Mesendoderm (in vitro differentiated cells): Measurements from ENCODE around the gene FXYD7.

Experiments
- DNase-seq: peaks from one replicate; pipeline ENCODE4 v3.0.0; 2013
- H2AK5ac ChIP-seq: 2 replicates; pipeline ENCODE4 v1.6.1; 2013; ENCODE audit warnings: low read length, inconsistent platforms
- H2BK120ac ChIP-seq: 2 replicates; pipeline ENCODE4 v1.6.1; 2013; ENCODE audit warnings: low read depth, mild to moderate bottlenecking, low read length, moderate library complexity, mixed read lengths
- H2BK15ac ChIP-seq: replicated peaks from 2 replicates; pipeline ENCODE4 v1.6.1; 2013; ENCODE audit warnings: low read depth, mild to moderate bottlenecking, moderate library complexity
- H2BK5ac ChIP-seq: 2 replicates; pipeline ENCODE4 v1.6.1; 2013; ENCODE audit warnings: low read length, inconsistent platforms
- H3K18ac ChIP-seq: 2 replicates; pipeline ENCODE4 v1.6.1; 2013; ENCODE audit warnings: mild to moderate bottlenecking, low read length, mixed read lengths
- H3K23ac ChIP-seq: one replicate; pipeline ENCODE4 v1.6.1; 2013; ENCODE audit warnings: low read length
- H3K27ac ChIP-seq: 2 replicates; pipeline ENCODE4 v1.5.1; 2013; ENCODE audit warnings: low read depth, mild to moderate bottlenecking, inconsistent platforms, low read length, moderate library complexity
- H3K27me3 ChIP-seq: 2 replicates; pipeline ENCODE4 v1.6.1; 2013; ENCODE audit warnings: low read length, control low read depth, mild to moderate bottlenecking, inconsistent platforms; ENCODE audit not compliant: insufficient read depth, poor library complexity
- H3K36me3 ChIP-seq: 2 replicates; pipeline ENCODE4 v1.6.1; 2013; ENCODE audit warnings: low read length, inconsistent platforms; ENCODE audit not compliant: control insufficient read depth, insufficient read depth
- H3K4ac ChIP-seq: one replicate; pipeline ENCODE4 v1.6.1; 2013; ENCODE audit warnings: low read depth, mild to moderate bottlenecking, low read length, moderate library complexity
- H3K4me1 ChIP-seq: 2 replicates; pipeline ENCODE4 v1.6.1; 2013; ENCODE audit warnings: low read depth, low read length, inconsistent platforms; ENCODE audit not compliant: control insufficient read depth
- H3K4me2 ChIP-seq: 2 replicates; pipeline ENCODE4 v1.6.1; 2013; ENCODE audit warnings: low read length
- H3K4me3 ChIP-seq: 2 replicates; pipeline ENCODE4 v1.5.1; 2013; ENCODE audit warnings: mild to moderate bottlenecking, low read length
- H3K56ac ChIP-seq: one replicate; pipeline ENCODE4 v1.6.1; 2013; ENCODE audit warnings: low read length
- H3K79me1 ChIP-seq: 2 replicates; pipeline ENCODE4 v1.6.1; 2013; ENCODE audit warnings: low read length, inconsistent platforms
- H3K79me2 ChIP-seq: 2 replicates; pipeline ENCODE4 v1.6.1; 2013; ENCODE audit warnings: mild to moderate bottlenecking, low read length; ENCODE audit not compliant: control insufficient read depth, insufficient read depth
- H3K9ac ChIP-seq: 2 replicates; pipeline ENCODE4 v1.6.1; 2013; ENCODE audit warnings: low read length, inconsistent platforms
- H4K5ac ChIP-seq: one replicate; pipeline ENCODE4 v1.6.1; 2013; ENCODE audit warnings: low read length
- H4K8ac ChIP-seq: one replicate; pipeline ENCODE4 v1.6.1; 2013; ENCODE audit warnings: low read depth, mild to moderate bottlenecking, control low read depth, low read length, moderate library complexity
- WGBS: extraction: QIAGEN DNeasy Blood & Tissue Kit; methylation state at CpG from one replicate; pipeline ENCODE4 v1.1.7; 2013; ENCODE audit warnings: low lambda C conversion rate, missing lambda C conversion rate; ENCODE audit not compliant: insufficient coverage; ENCODE audit errors: extremely low coverage; 5-methylcytosine and 5-hydroxymethylcytosine counted together

Gene FXYD7

DNA sequence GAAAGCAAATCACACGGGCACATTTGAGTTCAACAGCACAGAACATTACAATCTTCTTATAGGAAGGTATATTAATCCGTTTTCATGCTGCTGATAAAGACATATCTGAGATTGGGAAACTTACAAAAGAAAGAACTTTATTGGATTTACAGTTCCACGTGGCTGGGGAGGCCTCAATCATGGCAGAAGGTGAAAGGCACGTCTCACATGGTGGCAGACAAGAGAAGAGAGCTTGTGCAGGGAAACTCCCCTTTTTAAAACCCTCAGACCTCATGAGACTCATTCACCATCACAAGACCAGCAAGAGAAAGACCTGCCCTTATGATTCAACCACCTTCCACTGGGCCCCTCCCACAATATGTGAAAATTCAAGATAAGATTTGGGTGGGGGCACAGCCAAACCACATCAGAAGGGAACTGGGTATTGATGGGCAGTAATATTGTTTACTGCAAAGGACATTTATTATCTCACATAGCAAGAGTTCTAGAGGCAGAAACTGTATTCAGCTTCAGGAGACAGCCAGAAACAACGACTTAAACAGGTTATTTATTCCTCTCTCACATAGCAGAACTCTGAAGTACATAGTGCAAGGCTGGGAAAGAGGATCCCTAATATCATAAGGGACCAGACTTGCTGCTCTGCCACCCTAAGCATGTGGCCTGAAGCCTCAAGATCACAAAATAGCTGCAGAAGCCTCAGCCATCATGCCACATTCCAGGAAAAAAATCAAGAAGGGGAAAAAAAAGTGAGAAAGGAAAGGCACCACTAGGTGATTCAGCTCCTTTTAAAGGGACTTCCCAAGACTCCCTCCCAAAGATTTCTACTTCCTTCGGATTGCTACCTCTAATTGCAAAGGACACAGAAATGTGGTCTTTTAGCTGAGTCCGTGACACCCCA lies 34.6 kb downstream of the FXYD7 start:
- no peak overlapping the region for H3K18ac ChIP-seq
- H3K56ac ChIP-seq = no peak overlapping the region
- H3K4me1 ChIP-seq = no peaks in the 10 kb centered on the region
- H2BK5ac ChIP-seq = no peak overlapping the region
- no peak overlapping the region for H3K4ac ChIP-seq
- no peak overlapping the region for H2AK5ac ChIP-seq
- H4K8ac ChIP-seq = no peak overlapping the region
- no peaks in the 10 kb centered on the region for H3K36me3 ChIP-seq
- no peaks in the 10 kb centered on the region for H3K27me3 ChIP-seq
- no peak overlapping the region for H2BK15ac ChIP-seq
- no CpG with 5 or more reads among the region's 7 CpGs for WGBS
- H3K23ac ChIP-seq = no peak overlapping the region
- H3K4me2 ChIP-seq = no peak overlapping the region
- no peak overlapping the region for H4K5ac ChIP-seq
- H3K79me2 ChIP-seq = no peaks in the 10 kb centered on the region
- H3K9ac ChIP-seq = no peak overlapping the region
- no peak overlapping the region for H3K4me3 ChIP-seq
- no peak overlapping the region for H2BK120ac ChIP-seq
- no peaks in the 10 kb centered on the region for H3K79me1 ChIP-seq
- no peak for DNase-seq
- H3K27ac ChIP-seq = no peak overlapping the region

DNA sequence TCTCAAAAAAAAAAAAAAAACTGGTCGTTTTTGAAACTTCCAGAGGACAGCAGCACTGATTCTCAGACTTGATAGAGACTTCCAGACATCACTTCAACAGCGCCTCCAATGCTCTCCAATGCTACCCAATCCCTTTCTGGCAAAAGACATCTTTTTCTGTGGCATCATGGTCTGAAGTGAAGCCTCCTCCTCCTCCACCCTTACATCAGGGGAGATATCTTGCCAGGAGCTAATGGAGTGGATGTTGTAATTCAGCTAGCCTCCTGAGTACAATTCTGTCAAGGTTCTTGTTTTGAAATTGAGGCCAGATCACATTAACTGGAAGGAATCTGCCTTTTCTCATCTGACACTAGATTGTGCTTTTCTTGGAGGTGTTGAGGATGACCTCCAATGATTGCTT lies 35.6 kb downstream of the FXYD7 start:
- no peak overlapping the region for H4K8ac ChIP-seq
- H3K4ac ChIP-seq = no peak overlapping the region
- no peak overlapping the region for H2AK5ac ChIP-seq
- WGBS = no CpG with 5 or more reads among the region's 2 CpGs
- H4K5ac ChIP-seq = no peak overlapping the region
- H3K9ac ChIP-seq = no peak overlapping the region
- no peak overlapping the region for H3K23ac ChIP-seq
- no peak overlapping the region for H2BK120ac ChIP-seq
- no peak for DNase-seq
- H3K36me3 ChIP-seq = no peaks in the 10 kb centered on the region
- no peaks in the 10 kb centered on the region for H3K79me1 ChIP-seq
- H3K27me3 ChIP-seq = no peaks in the 10 kb centered on the region
- no peak overlapping the region for H3K56ac ChIP-seq
- H3K4me1 ChIP-seq = no peaks in the 10 kb centered on the region
- no peak overlapping the region for H3K4me2 ChIP-seq
- no peak overlapping the region for H3K27ac ChIP-seq
- no peak overlapping the region for H3K4me3 ChIP-seq
- H2BK5ac ChIP-seq = no peak overlapping the region
- no peaks in the 10 kb centered on the region for H3K79me2 ChIP-seq
- no peak overlapping the region for H3K18ac ChIP-seq
- no peak overlapping the region for H2BK15ac ChIP-seq

DNA sequence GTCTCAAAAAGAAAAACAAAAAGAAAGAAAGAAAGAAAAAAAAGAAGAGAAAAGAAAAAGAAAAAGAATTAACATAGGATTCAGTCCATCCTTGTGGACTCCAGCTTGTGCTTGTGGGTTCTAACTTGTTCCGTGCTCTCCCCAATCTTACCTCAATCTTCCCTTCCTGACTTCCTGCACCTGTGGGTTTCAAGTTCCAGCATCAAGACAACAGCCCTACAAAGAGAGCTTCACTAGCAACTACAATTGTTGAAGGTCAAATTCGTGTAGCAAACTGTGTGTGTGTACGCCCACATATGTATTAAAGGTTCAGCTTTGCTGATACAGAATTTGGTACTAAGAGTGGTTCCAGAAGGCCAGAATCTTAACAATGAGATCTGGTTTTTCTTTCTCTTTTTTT lies 36.8 kb downstream of the FXYD7 start:
- Histone ChIP-seq H3K4ac (no peak overlapping the region), H3K9ac (no peak overlapping the region), H2AK5ac (no peak overlapping the region), H3K27ac (no peak overlapping the region), H3K79me2 (no peaks in the 10 kb centered on the region), H3K79me1 (no peaks in the 10 kb centered on the region), H2BK5ac (no peak overlapping the region), H2BK15ac (no peak overlapping the region), H3K36me3 (no peaks in the 10 kb centered on the region), H3K4me3 (no peak overlapping the region), H4K5ac (no peak overlapping the region), H3K18ac (no peak overlapping the region), H3K4me1 (no peaks in the 10 kb centered on the region), H3K27me3 (no peaks in the 10 kb centered on the region), H2BK120ac (no peak overlapping the region), H4K8ac (no peak overlapping the region), H3K23ac (no peak overlapping the region), H3K4me2 (no peak overlapping the region), H3K56ac (no peak overlapping the region)
- DNase-seq = no peak
- no CpG with 5 or more reads among the region's 3 CpGs for WGBS

DNA sequence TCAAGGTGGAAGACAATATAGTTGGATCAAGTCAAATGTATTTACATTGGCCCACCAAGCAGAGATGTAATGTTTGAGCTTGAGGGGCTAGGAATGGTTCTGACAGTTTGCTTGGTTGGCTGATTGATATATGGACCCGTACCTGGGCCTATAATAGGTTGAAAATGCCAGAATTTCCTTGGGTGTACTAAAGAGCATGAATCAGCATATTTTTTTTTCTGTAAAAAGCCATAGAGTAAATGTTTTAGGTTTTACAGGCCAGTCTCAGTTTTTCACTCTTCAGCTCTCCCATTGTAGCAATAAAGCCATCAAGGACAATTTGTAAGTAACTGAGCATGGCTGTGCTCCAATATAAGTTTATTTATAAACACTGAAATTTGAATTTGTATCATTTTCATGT lies 38.3 kb downstream of the FXYD7 start:
- H2BK5ac ChIP-seq = no peak overlapping the region
- no peaks in the 10 kb centered on the region for H3K79me1 ChIP-seq
- no peak overlapping the region for H2BK120ac ChIP-seq
- H3K27me3 ChIP-seq = no peaks in the 10 kb centered on the region
- H3K56ac ChIP-seq = no peak overlapping the region
- H2BK15ac ChIP-seq = no peak overlapping the region
- no peak overlapping the region for H3K23ac ChIP-seq
- no peak for DNase-seq
- H3K79me2 ChIP-seq = no peaks in the 10 kb centered on the region
- H3K4me3 ChIP-seq = no peak overlapping the region
- H4K5ac ChIP-seq = no peak overlapping the region
- WGBS = no CpG with 5 or more reads among the region's 1 CpG
- H3K18ac ChIP-seq = no peak overlapping the region
- no peak overlapping the region for H3K4me2 ChIP-seq
- H3K27ac ChIP-seq = no peak overlapping the region
- H3K9ac ChIP-seq = no peak overlapping the region
- H3K36me3 ChIP-seq = no peaks in the 10 kb centered on the region
- H4K8ac ChIP-seq = no peak overlapping the region
- H2AK5ac ChIP-seq = no peak overlapping the region
- H3K4me1 ChIP-seq = no peaks in the 10 kb centered on the region
- no peak overlapping the region for H3K4ac ChIP-seq

DNA sequence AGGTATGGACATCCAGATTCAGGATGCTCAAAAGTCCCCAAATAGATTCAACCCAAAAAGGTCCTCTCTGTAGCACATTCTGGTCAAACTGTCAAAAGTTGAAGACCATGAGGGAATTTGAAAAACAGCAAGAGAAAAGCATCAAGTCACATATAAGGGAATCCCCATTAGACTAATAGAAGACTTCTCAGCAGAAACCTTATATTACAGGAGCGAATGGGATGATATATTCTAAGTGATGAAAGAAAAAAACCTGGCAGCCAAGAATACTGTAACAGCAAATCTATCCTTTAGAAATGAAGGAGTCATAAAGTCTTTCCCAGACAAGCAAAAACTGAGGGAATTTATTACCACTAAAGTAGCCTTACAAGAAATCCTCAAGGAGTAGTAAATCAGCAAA lies 41.2 kb downstream of the FXYD7 start:
- WGBS = no CpG with 5 or more reads among the region's 1 CpG
- Histone ChIP-seq H3K27me3 (no peaks in the 10 kb centered on the region), H3K56ac (no peak overlapping the region), H3K4ac (no peak overlapping the region), H4K8ac (no peak overlapping the region), H3K4me3 (no peak overlapping the region), H3K23ac (no peak overlapping the region), H3K36me3 (no peaks in the 10 kb centered on the region), H2BK120ac (no peak overlapping the region), H3K4me1 (no peaks in the 10 kb centered on the region), H3K79me2 (no peaks in the 10 kb centered on the region), H2BK5ac (no peak overlapping the region), H3K79me1 (no peaks in the 10 kb centered on the region), H3K18ac (no peak overlapping the region), H4K5ac (no peak overlapping the region), H2AK5ac (no peak overlapping the region), H3K4me2 (no peak overlapping the region), H3K27ac (no peak overlapping the region), H3K9ac (no peak overlapping the region), H2BK15ac (no peak overlapping the region)
- DNase-seq = no peak

DNA sequence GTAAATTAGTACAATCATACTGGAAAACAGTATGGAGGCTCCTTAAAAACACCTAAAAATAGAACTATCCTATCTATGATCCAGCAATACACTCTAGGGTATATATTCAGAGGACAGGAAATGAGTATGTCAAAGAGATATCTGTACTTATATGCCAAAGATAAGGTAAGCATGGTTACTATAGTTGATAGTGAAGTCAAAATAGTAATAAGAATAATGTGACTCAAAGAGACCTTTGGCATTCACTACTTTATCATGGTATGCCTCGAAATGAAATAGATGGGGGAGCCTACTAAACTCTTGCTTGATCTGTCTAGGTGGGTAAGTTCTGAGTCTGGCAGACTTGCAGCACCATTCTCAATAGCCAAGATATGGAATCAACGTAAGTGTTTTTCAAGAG lies 41.8 kb downstream of the FXYD7 start:
- Histone ChIP-seq H3K4me2 (no peak overlapping the region), H3K18ac (no peak overlapping the region), H3K4me3 (no peak overlapping the region), H3K56ac (no peak overlapping the region), H3K27me3 (no peaks in the 10 kb centered on the region), H3K4me1 (no peaks in the 10 kb centered on the region), H2AK5ac (no peak overlapping the region), H3K9ac (no peak overlapping the region), H3K23ac (no peak overlapping the region), H4K5ac (no peak overlapping the region), H4K8ac (no peak overlapping the region), H2BK15ac (no peak overlapping the region), H3K79me1 (no peaks in the 10 kb centered on the region), H3K36me3 (no peaks in the 10 kb centered on the region), H2BK120ac (no peak overlapping the region), H2BK5ac (no peak overlapping the region), H3K27ac (no peak overlapping the region), H3K4ac (no peak overlapping the region), H3K79me2 (no peaks in the 10 kb centered on the region)
- WGBS = no CpG with 5 or more reads among the region's 2 CpGs
- no peak for DNase-seq
